Measurements from ENCODE around the gene PLXNC1. TPM values are rescaled to one million over a fixed set of nuclear protein-coding genes. Genes with fewer than 3 reads are reported as not detected.

PLXNC1 gene
- total and polyA plus RNA-seq, 2 of the 8 experiments (the other 6 are each of a cell fraction or from before 2014, with no cell fraction given) = 0.83 to 2.0 TPM

GRCh38 chr12:94261786-94262185 lies 113.4 kb downstream of the PLXNC1 start (continued):
- TF ChIP-seq USF2 (IDR thresholded peaks at IDR 0.05; ENCODE audit: low read length) = no peak
